Measurements from ENCODE around the gene OGN. TPM values are rescaled to one million over a fixed set of nuclear protein-coding genes. Genes with fewer than 3 reads are reported as not detected.

The OGN gene
- total RNA-seq, 1 experiment from 2014 or later, result not detected

GRCh38 chr9:92423612-92424011, 19.2 kb upstream of the OGN start:
- Histone ChIP-seq H4K20me1 (ENCODE audit: control insufficient read depth, insufficient read depth, insufficient read length) (no peaks in the 10 kb centered on the region), H2BK120ac (ENCODE audit: low read depth, low read length, poor library complexity, severe bottlenecking) (no peak overlapping the region), H2BK5ac (ENCODE audit: insufficient read length, low read length) (no peak overlapping the region), H4K91ac (ENCODE audit: insufficient read length, low read depth, low read length) (no peak overlapping the region), H4K8ac (replicated peaks; ENCODE audit: insufficient read length, low read depth, low read length) (no peak overlapping the region), H3K4me2 (ENCODE audit: insufficient read depth, insufficient read length, low read length) (no peak overlapping the region), H3T11ph (ENCODE audit: low read length) (no peak overlapping the region), H3K23me2 (ENCODE audit: insufficient read length, low read depth, low read length, poor library complexity, severe bottlenecking) (no peaks in the 10 kb centered on the region), H2AK5ac (ENCODE audit: insufficient read length, low read length) (no peak overlapping the region), H3K23ac (ENCODE audit: insufficient read length, low read depth, low read length) (no peak overlapping the region), H3K9ac (ENCODE audit: extremely low read depth, insufficient read length, low read length) (no peak overlapping the region), H2AFZ (ENCODE audit: low read length) (no peak overlapping the region), H3K14ac (ENCODE audit: insufficient read depth, low read length) (no peak overlapping the region), H3K79me2 (ENCODE audit: insufficient read depth, low read length) (no peaks in the 10 kb centered on the region), H2BK15ac (ENCODE audit: low read depth, low read length) (no peak overlapping the region), H3K79me1 (ENCODE audit: insufficient read depth, low read depth, low read length, poor library complexity, severe bottlenecking) (no peaks in the 10 kb centered on the region), H3K27me3 (ENCODE audit: insufficient read depth, low read length) (no peaks in the 10 kb centered on the region), H3K56ac (ENCODE audit: insufficient read length, low read depth, low read length) (no peak overlapping the region), H3K4me1 (ENCODE audit: insufficient read depth, low read length) (no peaks in the 10 kb centered on the region), H3K4ac (ENCODE audit: low read depth, low read length) (no peak overlapping the region), H4K5ac (ENCODE audit: insufficient read length, low read depth, low read length) (no peak overlapping the region), H3K27ac (ENCODE audit: insufficient read length, low read depth, low read length) (no peak overlapping the region), H3K18ac (ENCODE audit: insufficient read length, low read depth, low read length) (no peak overlapping the region), H2BK20ac (ENCODE audit: low read depth, low read length, poor library complexity, severe bottlenecking) (no peak overlapping the region), H2BK12ac (ENCODE audit: insufficient read length, low read depth, low read length) (no peak overlapping the region), H3K9me3 (ENCODE audit: control insufficient read depth, low read depth, low read length) (no peaks in the 10 kb centered on the region)
- no peaks in the 10 kb centered on the region for H3K36me3 Mint-ChIP-seq (ENCODE audit: insufficient read depth in 1 of 3, low read depth in 3 of 3)
- TF ChIP-seq CTCF (conservative IDR thresholded peaks at IDR 0.05), result no peak
- H3K27me3 Mint-ChIP-seq (ENCODE audit: low read depth), result no peaks in the 10 kb centered on the region
- no peak for DNase-seq
- no CpG with 5 or more reads among the region's 2 CpGs for WGBS (ENCODE audit: extremely low coverage, insufficient read length, low lambda C conversion rate)
- H3K4me1 Mint-ChIP-seq, result peaks cover 2 to 3% of the 10 kb centered on the region in 2 experiments; a peak in 2 of 4 replicates
- no peak overlapping the region for H3K27ac Mint-ChIP-seq
- no peaks in the 10 kb centered on the region for H3K9me3 Mint-ChIP-seq
- no peak overlapping the region for H3K4me3 Mint-ChIP-seq

Measured in H9 (cell line).